Breast epithelium (tissue), 3 donors: Measurements from ENCODE around the gene KMT2E.

Experiments
- POLR2A ChIP-seq: fragments of 450-650 bp; IDR thresholded peaks from one replicate; pipeline ENCODE4 v1.6.1; 2016; ENCODE audit warnings: antibody characterized with exemption, mild to moderate bottlenecking, moderate library complexity
- POLR2AphosphoS5 ChIP-seq, 3 donors: sonication (generic); formaldehyde crosslinking; IDR thresholded peaks; one replicate each; pipeline ENCODE4 v1.6.1; 2017; ENCODE audit warnings: antibody characterized with exemption in 3 of 3
- TF ChIP-seq, protein P1 (sequence below), 3 donors: fragments of 450-650 bp; IDR thresholded peaks; one replicate each; pipeline ENCODE4 v1.5.1; 2016 to 2017; ENCODE audit warnings: antibody characterized with exemption in 3 of 3, mild to moderate bottlenecking in 3 of 3, moderate library complexity in 3 of 3

DNA sequence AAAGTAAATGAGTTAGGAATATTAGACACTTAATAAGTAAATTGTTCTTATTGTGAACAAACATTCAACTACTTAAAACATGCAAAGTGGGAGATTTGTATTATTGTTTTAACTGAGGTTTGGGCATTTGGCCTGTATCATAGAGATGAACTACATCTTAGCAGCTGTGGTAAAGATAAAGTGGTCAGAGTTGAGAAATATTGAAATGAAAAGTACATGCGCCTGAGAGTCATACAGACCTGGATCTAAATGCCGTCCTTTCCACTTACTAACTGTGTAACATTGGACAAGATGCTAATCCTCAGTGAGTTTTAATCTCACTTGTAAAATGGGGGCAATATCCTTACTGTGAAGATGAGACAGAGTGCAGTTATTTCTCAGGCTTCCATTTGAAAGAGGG, 74.5 kb downstream of the KMT2E start:
- TF ChIP-seq POLR2A (no peak), POLR2AphosphoS5 (IDR thresholded peaks at IDR 0.05) (no peak)
- TF ChIP-seq, protein P1, sequence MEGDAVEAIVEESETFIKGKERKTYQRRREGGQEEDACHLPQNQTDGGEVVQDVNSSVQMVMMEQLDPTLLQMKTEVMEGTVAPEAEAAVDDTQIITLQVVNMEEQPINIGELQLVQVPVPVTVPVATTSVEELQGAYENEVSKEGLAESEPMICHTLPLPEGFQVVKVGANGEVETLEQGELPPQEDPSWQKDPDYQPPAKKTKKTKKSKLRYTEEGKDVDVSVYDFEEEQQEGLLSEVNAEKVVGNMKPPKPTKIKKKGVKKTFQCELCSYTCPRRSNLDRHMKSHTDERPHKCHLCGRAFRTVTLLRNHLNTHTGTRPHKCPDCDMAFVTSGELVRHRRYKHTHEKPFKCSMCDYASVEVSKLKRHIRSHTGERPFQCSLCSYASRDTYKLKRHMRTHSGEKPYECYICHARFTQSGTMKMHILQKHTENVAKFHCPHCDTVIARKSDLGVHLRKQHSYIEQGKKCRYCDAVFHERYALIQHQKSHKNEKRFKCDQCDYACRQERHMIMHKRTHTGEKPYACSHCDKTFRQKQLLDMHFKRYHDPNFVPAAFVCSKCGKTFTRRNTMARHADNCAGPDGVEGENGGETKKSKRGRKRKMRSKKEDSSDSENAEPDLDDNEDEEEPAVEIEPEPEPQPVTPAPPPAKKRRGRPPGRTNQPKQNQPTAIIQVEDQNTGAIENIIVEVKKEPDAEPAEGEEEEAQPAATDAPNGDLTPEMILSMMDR (IDR thresholded peaks at IDR 0.05), result no peak
